ENCODE measurements around the gene HCFC1. TPM values are rescaled to one million over a fixed set of nuclear protein-coding genes. Genes with fewer than 3 reads are reported as not detected.

The HCFC1 gene
- total and polyA plus RNA-seq, 9 of the 15 experiments (the other 6 are each of a cell fraction or from before 2014, with no cell fraction given) = 2.8 to 133 (median 17.1) TPM

GRCh38 chrX:154002215-154002719 is 30.6 kb upstream of the HCFC1 start (continued):
- TF ChIP-seq ETS2 (tag; IDR thresholded peaks at IDR 0.05; ENCODE audit: borderline replicate concordance, poor library complexity, severe bottlenecking) (no peak), ZNF354B (CRISPR knock-in tag; IDR thresholded peaks at IDR 0.05) (peak; percentile 82; the same call in 1 of the 2 replicates), FOXA1 (IDR thresholded peaks at IDR 0.05; ENCODE audit: borderline replicate concordance) (no peak), PCBP1 (IDR thresholded peaks at IDR 0.05; ENCODE audit: low read depth, low read length, poor library complexity, severe bottlenecking) (no peak), ZBTB7A (IDR thresholded peaks at IDR 0.05; ENCODE audit: borderline replicate concordance, control insufficient read depth, low read depth, low read length) (no peak), GTF2F1 (IDR thresholded peaks at IDR 0.05; ENCODE audit: low read depth, low read length) (no peak), NCOA2 (IDR thresholded peaks at IDR 0.05; ENCODE audit: partially characterized antibody in 2 of 2) (no peak), MCM3 (IDR thresholded peaks at IDR 0.05) (no peak), UBTF (IDR thresholded peaks at IDR 0.05; ENCODE audit: borderline replicate concordance in 1 of 2, low read depth in 2 of 2, low read length in 2 of 2) (no peak), VEZF1 (CRISPR knock-in tag; IDR thresholded peaks at IDR 0.05) (peak; percentile 79), RFX7 (CRISPR knock-in tag; IDR thresholded peaks at IDR 0.05) (0 out of 2 replicates have a peak, but pooled peaks have one; percentile 61), CEBPB (tag; IDR thresholded peaks at IDR 0.05) (peak; percentile 51), CUX1 (CRISPR knock-in tag; IDR thresholded peaks at IDR 0.05) (peak; percentile 98), U2AF1 (optimal IDR thresholded peaks at IDR 0.05; ENCODE audit: low read depth, low read length) (no peak), AFF4 (CRISPR knock-in tag; IDR thresholded peaks at IDR 0.05) (no peak)
